ENCODE results near the gene RAPGEF6.

RAPGEF6 gene

DNA sequence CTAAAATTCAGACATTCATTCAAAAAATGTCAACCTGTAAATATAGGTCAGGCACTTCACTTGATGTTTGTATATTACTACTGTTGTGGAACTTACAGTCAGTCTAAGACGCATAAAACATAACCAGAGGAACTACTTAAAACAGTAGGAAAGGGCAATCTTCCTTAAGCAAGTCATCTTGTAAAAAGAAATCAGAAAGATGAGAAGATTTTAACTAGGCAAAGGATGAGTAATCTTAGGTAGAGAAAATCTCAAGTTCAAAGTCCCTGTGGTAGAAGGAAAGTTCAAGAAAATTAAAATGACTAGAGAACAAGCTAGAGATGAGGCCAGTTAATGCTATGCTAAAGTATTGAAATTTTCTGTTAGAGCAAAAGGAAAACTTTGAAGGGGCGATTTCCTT is 152.4 kb downstream of the RAPGEF6 start:
- Histone ChIP-seq H3K4me3 (ENCODE audit: low read length) (no peak overlapping the region), H2AFZ (ENCODE audit: low read depth, low read length) (no peak overlapping the region), H3K27me3 (ENCODE audit: low read depth, low read length) (no peaks in the 10 kb centered on the region), H3K9ac (ENCODE audit: low read length) (no peak overlapping the region), H3K27ac (ENCODE audit: low read length) (no peak overlapping the region), H3K4me1 (ENCODE audit: low read length) (peaks cover 6% of the 10 kb centered on the region; the same call in 1 of the 2 replicates), H3K9me3 (ENCODE audit: insufficient read depth, low read length) (no peaks in the 10 kb centered on the region), H3K79me2 (ENCODE audit: low read length) (no peaks in the 10 kb centered on the region), H3K36me3 (replicated peaks; ENCODE audit: low read depth, low read length) (peaks cover 16% of the 10 kb centered on the region), H3K4me2 (ENCODE audit: low read length) (no peak overlapping the region), H4K20me1 (ENCODE audit: insufficient read depth, low read length) (no peaks in the 10 kb centered on the region)
- TF ChIP-seq, protein P1, sequence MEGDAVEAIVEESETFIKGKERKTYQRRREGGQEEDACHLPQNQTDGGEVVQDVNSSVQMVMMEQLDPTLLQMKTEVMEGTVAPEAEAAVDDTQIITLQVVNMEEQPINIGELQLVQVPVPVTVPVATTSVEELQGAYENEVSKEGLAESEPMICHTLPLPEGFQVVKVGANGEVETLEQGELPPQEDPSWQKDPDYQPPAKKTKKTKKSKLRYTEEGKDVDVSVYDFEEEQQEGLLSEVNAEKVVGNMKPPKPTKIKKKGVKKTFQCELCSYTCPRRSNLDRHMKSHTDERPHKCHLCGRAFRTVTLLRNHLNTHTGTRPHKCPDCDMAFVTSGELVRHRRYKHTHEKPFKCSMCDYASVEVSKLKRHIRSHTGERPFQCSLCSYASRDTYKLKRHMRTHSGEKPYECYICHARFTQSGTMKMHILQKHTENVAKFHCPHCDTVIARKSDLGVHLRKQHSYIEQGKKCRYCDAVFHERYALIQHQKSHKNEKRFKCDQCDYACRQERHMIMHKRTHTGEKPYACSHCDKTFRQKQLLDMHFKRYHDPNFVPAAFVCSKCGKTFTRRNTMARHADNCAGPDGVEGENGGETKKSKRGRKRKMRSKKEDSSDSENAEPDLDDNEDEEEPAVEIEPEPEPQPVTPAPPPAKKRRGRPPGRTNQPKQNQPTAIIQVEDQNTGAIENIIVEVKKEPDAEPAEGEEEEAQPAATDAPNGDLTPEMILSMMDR (IDR thresholded peaks at IDR 0.05; ENCODE audit: low read depth, low read length): no peak
- no peak for TF ChIP-seq EZH2phosphoT487 (IDR thresholded peaks at IDR 0.05; ENCODE audit: low read depth)

DNA sequence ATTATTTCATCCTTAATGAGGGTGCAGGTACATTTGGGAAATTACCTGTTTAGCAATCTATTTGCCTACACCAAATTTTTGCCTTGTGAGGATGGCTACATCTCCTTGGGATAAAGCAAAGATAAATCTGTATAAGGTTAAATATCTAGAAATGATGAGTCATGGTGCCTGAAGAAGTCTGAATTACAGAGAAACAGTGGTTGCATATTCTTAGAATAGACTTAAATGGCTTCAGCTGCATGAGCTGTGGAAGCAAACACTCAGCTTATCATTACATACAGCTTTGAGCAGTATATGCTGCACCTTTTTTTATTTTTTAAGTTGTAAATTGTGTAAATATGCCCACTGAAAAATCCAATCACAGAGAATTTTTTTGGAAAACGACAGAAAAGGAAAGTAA is 153.5 kb downstream of the RAPGEF6 start:
- H3K4me2 ChIP-seq (ENCODE audit: low read length): no peak overlapping the region
- peaks cover 13% of the 10 kb centered on the region for H3K36me3 ChIP-seq (replicated peaks; ENCODE audit: low read depth, low read length)
- TF ChIP-seq EZH2phosphoT487 (IDR thresholded peaks at IDR 0.05; ENCODE audit: low read depth): no peak
- TF ChIP-seq, protein P1 (IDR thresholded peaks at IDR 0.05; ENCODE audit: low read depth, low read length): no peak
- no peak overlapping the region for H3K27ac ChIP-seq (ENCODE audit: low read length)
- no peak overlapping the region for H3K4me3 ChIP-seq (ENCODE audit: low read length)
- H3K79me2 ChIP-seq (ENCODE audit: low read length): no peaks in the 10 kb centered on the region
- H3K4me1 ChIP-seq (ENCODE audit: low read length): 0 out of 2 replicates have a peak, but pooled peaks cover 5% of the 10 kb centered on the region
- H3K9ac ChIP-seq (ENCODE audit: low read length): no peak overlapping the region
- H3K27me3 ChIP-seq (ENCODE audit: low read depth, low read length): no peaks in the 10 kb centered on the region
- H3K9me3 ChIP-seq (ENCODE audit: insufficient read depth, low read length): no peaks in the 10 kb centered on the region
- H4K20me1 ChIP-seq (ENCODE audit: insufficient read depth, low read length): no peaks in the 10 kb centered on the region
- no peak overlapping the region for H2AFZ ChIP-seq (ENCODE audit: low read depth, low read length)

DNA sequence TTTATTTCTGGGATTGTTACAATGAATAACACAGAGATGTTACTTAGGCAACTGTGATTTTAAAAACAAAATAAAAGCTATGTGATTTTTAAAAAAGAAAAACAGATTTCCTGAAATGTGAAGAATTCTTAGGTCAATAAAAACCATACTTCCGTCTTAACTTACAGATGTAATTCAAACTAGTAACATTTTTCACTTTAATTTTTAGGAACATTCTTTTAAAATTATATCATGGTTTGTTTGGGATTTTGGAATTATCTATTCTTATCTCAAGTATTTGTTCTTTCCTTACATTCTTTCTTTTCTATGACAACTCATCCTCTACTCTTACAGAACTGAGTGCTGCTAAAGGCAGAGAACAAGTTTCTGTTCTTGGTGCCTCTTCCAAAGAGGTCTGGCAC is 159.5 kb downstream of the RAPGEF6 start:
- Histone ChIP-seq H3K27me3 (ENCODE audit: low read depth, low read length) (no peaks in the 10 kb centered on the region), H3K9ac (ENCODE audit: low read length) (no peak overlapping the region), H3K9me3 (ENCODE audit: insufficient read depth, low read length) (no peaks in the 10 kb centered on the region), H4K20me1 (ENCODE audit: insufficient read depth, low read length) (no peaks in the 10 kb centered on the region), H3K27ac (ENCODE audit: low read length) (no peak overlapping the region), H2AFZ (ENCODE audit: low read depth, low read length) (no peak overlapping the region), H3K4me1 (ENCODE audit: low read length) (0 out of 2 replicates have a peak, but pooled peaks cover 5% of the 10 kb centered on the region), H3K4me3 (ENCODE audit: low read length) (no peak overlapping the region), H3K79me2 (ENCODE audit: low read length) (no peaks in the 10 kb centered on the region), H3K36me3 (replicated peaks; ENCODE audit: low read depth, low read length) (peaks cover 13% of the 10 kb centered on the region), H3K4me2 (ENCODE audit: low read length) (no peak overlapping the region)
- no peak for TF ChIP-seq EZH2phosphoT487 (IDR thresholded peaks at IDR 0.05; ENCODE audit: low read depth)

DNA sequence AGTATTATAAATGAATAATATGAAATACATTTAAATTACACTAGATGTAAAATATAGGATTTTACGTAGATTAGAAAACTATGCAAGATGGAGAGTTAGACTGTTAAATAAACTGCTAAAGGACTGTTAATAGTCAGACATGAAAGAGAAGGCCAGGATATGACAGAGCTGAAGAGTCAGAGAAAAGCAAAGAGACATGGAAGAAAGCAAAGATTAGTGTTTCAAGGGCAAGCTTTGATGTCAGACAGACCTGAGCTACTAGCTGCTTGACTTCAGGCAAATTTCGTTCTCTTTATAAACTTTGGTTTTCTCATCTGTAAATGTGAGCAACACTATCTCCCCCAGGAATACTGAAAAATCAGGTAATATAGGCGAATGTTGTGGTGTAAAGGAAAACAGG is 161.3 kb downstream of the RAPGEF6 start:
- H3K4me1 ChIP-seq (ENCODE audit: low read length): no peaks in the 10 kb centered on the region
- no peak overlapping the region for H3K4me2 ChIP-seq (ENCODE audit: low read length)
- no peak overlapping the region for H3K9ac ChIP-seq (ENCODE audit: low read length)
- H3K4me3 ChIP-seq (ENCODE audit: low read length): no peak overlapping the region
- peaks cover 5% of the 10 kb centered on the region for H3K36me3 ChIP-seq (replicated peaks; ENCODE audit: low read depth, low read length)
- H4K20me1 ChIP-seq (ENCODE audit: insufficient read depth, low read length): no peaks in the 10 kb centered on the region
- H3K9me3 ChIP-seq (ENCODE audit: insufficient read depth, low read length): no peaks in the 10 kb centered on the region
- no peaks in the 10 kb centered on the region for H3K79me2 ChIP-seq (ENCODE audit: low read length)
- H3K27me3 ChIP-seq (ENCODE audit: low read depth, low read length): no peaks in the 10 kb centered on the region
- no peak overlapping the region for H2AFZ ChIP-seq (ENCODE audit: low read depth, low read length)
- no peak overlapping the region for H3K27ac ChIP-seq (ENCODE audit: low read length)
- TF ChIP-seq, protein P1 (IDR thresholded peaks at IDR 0.05; ENCODE audit: low read depth, low read length): no peak
- no peak for TF ChIP-seq EZH2phosphoT487 (IDR thresholded peaks at IDR 0.05; ENCODE audit: low read depth)
